HT1080 (cell line): ENCODE measurements around the gene PDE3B. TPM values are rescaled to one million over a fixed set of nuclear protein-coding genes. Genes with fewer than 3 reads are reported as not detected.
"Not testable (repeated sequence)": the region's sequence is repeated elsewhere in the genome, so short reads cannot be mapped to it uniquely, and the experiment has no call there.

Source experiments
- DNase-seq: peaks from one replicate; pipeline ENCODE4 v3.0.0-alpha.2; 2015; ENCODE audit warnings: low read depth
- total RNA-seq: library from RNA; depleted of rRNA; stranded (reverse); fragments of >200 nt; shearing (Covaris generic); gene quantifications from 2 replicates; pipeline ENCODE4 v1.2.3, GENCODE V29; 2014

The PDE3B gene
- total RNA-seq, 1 experiment from 2014 or later: not detected

DNA sequence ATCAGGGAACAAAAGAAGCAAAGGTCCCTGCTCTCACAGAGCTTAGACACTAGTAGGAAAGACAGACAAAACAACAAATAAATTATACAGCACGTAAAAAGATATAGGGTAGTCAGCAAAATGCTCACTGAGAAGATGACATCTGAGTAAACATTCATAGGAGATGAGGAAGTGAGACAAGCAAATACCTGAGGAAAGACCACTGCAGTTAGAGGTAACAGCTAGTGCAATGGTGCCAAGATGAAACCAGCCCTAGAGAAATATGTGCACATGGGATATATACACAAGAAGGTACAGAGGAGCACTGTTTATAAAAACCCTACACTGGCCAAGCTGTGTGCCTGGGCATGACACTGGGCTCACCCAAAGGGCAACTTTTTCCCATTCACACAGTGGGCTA is 238.6 kb downstream of the PDE3B start:
- DNase-seq: no peak

DNA sequence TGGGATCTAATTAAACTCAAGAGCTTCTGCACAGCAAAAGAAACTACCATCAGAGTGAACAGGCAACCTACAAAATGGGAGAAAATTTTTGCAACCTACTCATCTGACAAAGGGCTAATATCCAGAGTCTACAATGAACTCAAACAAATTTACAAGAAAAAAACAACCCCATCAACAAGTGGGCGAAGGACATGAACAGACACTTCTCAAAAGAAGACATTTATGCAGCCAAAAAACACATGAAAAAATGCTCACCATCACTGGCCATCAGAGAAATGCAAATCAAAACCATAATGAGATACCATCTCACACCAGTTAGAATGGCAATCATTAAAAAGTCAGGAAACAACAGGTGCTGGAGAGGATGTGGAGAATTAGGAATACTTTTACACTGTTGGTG is 240.1 kb downstream of the PDE3B start:
- not testable (repeated sequence) for DNase-seq

DNA sequence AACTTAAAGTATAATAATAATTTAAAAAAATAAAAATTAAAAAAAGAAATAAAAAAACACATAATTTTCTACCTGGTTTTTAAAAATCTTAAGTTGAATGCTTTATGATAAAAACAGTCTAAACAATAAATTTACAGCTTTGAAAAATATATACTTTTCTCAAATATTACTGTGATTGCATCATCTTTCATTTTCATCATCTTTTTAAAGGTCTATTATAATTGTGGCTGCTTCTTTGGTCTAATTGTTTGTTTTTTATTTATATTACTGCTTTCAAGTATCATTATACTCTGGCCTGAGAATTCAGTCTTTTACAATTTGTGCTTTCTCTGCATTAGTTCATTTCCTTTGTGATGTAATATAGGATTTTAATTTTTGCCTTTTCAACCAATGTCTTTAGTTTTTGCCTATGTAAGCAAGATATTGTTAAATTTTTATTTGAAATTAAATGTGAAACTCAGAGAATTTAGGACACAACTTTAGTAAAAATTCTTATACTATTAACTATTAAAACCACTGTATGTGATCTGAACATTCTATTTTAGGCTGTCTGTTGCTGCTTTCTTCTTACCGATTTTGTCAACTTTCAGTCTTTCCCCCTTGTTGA is 241.2 kb downstream of the PDE3B start:
- DNase-seq: no peak

DNA sequence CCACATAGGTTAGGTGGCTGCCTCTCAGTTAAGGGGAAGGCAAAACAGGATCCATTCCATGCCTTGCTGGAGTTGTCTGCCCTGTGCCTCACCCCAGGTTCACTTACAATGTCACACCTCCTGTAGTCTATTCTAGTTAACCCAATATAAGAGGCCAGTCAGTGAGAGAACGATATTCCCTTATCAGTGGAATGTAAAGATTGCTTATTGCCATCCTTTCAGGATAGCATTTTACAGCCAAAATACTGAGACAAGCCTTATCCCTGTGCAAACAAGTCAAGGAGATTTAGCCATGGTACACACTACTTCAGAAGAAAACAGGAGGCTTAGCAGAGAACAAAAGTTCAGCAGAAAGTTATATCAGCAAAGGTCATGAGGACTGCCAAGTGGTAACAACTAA is 242.9 kb downstream of the PDE3B start:
- DNase-seq: no peak

DNA sequence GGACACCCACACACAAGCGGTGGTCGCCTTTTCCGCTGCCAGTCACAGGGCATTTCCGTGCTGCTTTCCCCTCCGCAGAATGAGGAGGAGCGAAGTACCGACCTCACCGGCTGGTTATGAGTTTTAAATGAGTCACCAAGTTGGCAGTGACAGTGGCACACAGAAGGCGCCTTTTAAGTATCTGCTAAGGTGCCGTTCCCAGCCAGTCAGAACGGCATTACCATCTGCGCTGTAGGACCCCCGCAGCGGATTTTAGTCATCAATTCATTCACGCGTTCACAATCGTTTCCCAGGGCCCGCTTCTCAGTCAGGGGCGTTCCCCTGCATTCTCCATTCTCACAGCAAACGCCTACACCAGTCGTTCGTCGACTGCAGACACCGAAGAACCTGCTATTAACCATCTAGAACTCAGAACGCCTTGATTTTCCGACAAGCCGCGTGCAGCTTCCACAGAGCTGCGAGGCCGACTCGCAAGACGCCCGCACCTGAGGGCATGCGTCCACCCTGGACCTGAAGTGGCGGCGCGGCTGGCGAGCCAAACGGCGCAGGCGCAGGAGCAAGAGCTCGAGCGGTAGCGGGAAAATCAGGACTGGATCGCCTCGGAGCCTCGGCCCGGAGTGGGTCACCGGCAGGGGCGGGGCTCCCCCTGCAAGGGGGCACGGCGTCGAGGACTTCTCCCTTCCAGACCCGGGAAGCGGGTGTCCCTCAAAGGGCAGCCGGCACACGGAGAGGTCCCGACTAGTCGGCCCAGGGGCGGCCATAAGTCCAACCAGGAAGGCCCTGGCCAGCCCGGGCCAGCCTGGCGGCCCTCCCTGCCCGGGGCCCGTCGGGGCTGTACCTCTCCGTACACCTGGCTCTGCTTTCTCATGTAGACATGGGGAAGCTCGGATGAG is 247.8 kb downstream of the PDE3B start:
- DNase-seq: peak; percentile 75

DNA sequence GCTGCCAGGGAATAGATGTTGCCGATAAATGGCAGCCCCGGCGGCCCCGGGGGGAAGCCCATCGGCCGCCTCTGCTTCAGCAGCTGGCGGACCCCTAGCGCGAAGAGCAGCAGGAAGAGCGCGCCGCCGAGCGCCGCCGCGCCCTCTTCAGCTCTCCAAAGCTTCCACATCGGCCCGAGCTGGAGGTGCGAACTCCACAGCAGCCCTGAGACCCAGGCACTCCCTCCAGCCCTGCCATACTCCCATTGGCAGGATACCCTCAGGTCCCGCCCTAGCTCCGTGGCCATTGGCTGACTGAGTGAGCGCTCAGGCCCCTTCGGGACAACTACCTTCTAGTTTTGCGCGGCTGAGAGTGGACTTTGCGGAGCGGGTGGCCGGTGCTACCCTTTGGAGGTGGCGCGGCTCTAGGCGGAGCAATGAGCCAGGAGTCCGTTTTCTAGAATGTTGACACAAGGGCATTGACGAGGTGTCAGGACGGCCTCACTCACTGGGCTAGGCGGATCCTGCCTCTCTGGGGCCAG is 248.5 kb downstream of the PDE3B start, which contains the start of gene CYP2R1:
CYP2R1 (minus strand) TSS at position 196 of the 521 bp plus-strand sequence; CDS start at position 170, 26 bp downstream.
- DNase-seq: peak; percentile 93

DNA sequence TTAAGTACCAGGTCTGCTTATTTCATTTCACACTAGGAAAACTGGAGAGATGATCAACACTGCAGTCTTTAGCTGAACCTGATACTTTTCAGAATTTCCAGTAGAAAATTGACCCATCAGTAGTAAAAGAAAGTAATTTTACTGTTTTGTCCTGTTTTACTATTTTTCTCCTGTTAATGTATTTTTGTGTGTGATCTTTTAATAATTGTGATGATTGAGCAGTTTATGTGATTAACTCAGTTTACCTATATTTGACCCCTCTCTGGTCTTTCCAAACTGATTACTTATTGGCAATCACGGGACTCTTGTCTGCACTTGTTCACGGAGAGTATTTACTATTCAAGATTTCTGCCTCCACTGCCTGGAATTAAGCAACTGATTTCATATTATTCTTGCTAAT is 249.0 kb downstream of the PDE3B start:
- no peak for DNase-seq

DNA sequence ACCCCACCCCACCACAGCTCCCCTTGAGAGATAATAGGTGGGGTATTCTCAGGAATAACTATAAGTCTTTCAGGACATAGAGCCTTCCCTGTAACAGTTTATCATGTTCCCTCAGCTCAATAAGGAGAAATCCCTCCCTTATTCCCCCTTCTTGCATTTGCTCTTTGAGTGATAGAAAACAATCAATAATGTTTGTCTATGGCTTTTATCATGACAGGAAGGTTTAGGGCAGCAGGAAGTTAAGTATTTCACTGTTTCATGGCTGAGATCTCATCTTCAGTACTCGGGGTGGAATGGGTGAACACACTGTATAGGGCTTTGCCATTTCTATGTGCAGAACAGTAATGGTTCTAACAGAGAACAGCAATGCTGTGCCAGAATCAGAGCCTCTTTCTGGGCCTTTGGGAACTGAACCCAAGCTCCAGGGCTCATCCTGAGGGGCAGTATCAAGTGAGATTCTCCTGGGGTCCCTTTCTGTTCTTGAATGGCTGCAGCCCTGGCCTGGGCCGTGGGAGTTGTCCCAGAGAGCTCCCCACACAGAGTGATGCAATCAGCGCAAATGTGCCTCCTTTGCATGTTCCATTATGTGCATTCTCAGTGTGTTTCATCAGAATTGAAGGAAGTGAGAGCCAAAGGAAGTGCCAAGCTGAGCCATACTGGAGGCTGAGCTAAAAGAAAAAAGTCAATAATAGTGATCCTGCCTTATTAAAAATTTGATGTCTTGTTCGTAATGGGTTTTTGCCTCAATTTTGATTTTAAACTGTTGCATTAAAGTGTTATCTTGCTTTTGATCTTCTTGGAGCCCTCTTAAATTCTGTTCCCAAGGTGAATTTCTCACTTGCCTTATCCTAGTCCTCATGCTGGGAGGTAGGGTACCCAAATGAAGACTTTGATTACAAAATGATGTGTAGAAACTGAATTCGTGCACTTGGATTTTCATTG is 251.3 kb downstream of the PDE3B start:
- DNase-seq: no peak

DNA sequence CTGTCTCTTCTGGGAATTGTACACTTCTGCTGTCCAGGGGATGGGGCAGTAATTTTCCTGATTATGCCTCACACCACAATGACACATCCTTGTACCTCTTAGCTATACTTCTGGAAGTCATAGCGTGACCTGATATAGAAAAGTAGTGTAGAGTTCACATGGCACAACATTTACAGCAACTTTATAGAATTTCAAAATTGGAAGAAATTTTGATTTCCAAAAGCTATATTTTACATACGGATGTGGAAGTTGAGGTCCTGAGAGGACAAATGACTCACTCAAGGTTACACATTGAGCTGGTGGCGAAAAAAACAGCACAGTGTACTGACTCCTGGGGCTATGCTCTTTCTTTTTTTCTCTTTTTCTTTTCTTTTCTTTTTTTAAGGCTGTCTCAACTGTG is 254.8 kb downstream of the PDE3B start:
- DNase-seq: no peak

DNA sequence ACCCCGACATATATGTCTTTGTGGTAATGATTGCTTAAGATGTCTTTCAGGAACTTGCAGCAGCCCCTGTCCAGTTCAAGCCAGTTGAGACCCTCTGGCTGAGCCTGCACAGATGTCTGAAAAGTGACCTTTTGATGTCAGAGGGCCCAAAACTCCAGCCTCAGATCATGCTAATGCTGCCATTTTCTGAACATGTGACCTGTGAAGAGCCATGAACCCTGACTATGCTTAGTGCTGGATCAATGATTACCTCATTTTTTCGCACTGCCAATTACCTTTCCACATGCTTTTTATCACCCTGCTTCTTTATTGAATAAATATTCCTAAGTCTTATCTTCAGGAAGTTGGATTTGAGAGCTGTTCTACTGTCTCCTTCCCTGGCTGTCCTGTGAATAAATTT is 255.3 kb downstream of the PDE3B start:
- no peak for DNase-seq

DNA sequence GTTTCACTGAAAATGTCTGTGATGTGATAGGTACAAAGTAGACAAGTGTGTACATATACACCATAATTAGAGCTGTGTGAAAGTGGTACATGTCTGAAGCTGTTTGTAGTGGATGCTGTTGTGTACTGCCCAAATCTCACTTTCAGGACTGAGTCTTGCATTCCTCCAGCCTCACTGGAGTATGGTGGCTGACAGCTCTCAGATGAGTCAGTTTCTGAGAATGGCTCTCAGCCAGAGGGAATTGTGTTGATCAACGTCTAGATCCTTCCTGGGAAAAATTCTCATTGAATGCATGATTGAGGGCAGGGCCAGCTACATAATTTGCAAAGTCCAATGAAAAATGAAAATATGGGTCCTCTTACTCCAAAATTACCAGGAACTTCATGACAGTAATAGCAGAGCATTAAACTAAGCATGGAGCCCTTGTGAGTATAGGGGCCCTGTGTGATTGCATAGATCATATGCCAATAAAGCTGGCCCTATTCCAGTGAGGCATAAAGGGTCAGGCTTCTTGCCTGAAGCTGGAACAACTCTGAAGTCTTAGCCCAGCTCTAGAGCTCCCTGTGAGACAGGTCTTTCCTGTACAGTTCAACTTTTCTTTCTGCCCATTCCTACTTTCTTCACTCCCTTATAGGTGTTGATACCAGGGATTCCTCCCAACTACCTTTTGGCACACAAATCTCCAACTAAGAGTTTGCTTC is 259.2 kb downstream of the PDE3B start:
- DNase-seq: peak; percentile 59

DNA sequence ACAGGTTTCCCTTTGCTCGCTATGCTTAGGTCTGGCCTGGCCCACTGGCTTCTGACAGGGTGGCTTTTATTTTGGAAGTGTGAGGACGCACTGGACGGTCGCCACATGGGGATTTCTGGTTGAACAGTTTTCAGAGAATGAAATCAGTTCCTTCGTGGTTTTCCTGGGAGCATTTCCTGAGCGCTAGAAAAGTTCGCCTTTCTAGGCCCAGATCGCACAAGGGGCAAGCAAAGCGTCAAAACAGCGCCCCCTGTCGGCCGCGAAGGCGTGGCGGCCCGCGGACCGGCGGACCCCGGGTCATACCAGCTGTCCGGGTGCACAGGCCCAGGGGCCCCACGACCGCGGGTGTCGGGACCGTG is 261.1 kb downstream of the PDE3B start:
- no peak for DNase-seq

DNA sequence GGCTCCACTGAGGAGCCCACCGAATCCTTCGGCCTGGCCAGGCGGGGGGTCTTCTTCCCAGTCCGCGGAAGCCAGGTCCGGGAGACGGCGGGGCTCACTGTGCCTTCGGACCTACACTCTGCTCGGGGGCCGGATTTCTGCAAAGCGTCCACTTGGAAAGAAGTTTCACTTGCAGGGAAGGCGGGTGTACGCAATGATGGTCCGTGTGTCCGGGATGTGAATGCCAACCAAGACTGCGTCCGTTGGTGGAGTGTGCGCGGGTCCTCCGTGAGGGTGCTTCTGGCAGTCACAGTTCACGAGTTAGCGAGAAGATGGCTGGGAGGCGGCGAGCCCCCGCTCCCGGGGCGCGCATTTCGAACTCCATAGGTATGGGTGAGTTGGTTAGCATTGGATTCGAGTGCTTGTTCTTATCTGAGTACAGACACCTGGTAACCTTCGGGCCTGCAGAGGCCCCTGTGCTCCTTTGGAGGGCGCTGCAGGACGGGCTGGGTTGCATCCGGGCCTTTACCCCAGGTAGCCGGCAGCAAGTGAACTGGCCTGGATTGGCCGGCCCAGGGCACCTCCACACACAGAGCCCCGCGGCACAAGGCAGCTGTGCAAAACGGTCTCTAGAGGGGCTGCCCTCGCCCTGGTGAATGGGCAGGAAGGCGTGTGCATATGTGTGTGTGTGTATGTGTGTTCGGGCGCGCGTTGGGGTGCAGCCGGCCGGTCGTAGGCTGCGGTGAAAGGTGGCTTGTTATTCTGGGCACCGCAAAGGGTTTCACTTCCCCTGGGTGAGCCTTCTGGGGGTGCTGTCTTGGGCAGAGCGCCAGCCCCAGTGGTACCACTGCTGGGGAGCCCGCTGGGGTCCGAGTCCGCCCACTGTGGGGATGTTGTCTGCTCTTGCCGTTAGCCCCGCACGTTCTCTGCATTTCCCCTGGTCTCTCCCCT is 261.8 kb downstream of the PDE3B start:
- no peak for DNase-seq

DNA sequence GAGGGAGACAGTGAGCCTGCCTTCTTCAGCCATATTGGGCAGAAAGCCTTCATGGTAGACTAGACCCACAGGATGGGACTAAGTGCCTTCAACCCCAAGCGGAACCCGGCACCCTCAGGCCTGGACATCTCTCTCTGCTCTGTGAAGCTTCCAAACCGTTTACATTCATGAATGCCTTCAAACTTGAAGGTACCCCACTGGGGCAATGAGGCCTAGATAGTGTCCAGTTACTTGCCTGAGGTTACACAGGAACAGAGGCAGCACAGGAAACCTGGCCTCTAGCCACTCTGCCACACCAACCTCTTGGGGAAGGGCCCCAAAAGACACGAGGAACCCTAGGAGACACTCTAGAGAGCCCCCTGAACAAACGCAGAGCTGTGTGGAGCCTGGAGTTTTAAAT is 263.0 kb downstream of the PDE3B start:
- DNase-seq: no peak

DNA sequence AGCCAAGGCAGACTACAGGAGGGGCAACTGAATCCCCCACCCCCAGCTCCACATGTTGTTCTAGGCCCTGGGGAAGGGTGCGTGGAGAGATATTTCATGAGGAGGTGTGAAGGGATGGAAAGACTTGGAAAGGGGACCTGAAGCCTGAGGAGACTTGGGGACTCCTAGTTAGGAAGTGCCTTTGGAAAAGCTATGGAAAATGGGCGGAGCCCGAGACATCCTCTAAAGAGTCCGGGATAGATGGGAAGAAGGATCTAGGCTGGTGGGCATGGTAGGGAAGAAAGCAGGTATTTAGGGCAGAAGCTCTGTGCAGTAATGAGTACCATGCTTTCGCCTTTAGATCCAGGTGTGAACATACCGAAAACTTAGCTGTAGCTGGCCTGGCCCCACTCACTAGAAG is 263.4 kb downstream of the PDE3B start:
- no peak for DNase-seq

DNA sequence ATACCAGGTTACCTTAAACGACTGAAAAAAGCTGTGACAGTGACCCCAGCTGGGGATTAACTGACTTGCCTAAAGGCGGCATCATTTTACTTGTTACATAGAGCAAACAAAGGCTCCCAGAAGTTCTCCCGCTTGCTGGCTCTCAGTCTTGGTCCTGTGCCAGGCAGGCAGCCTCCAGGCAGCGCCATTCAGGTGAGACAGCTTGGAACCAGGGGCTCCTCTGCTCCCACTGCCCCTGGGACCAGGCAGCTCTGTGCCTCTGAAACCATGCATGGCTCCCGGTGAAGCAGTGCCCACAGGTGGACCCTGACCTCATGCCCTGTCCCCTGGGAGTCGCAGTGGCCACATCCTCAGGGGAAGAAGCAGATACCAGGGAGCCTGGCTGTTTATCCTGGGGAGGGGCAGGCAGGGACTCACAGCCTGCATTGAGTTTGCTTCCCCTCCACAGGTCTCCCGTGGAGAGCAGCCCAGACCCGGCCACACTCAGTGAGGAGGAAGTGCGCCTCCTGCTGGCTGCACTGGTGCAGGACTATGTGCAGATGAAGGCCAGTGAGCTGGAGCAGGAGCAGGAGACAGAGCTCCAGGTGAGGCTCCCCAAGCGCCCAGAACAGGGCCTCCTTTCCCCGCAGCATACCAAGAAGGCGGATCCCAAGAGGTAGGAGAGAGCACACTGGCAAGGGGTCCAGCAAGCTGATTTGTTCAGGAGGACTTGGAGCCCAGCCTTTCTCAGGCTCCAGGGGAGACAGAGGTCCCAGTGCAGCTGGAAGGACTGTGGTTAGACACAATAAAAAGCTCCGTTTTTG is 264.0 kb downstream of the PDE3B start:
- no peak for DNase-seq

DNA sequence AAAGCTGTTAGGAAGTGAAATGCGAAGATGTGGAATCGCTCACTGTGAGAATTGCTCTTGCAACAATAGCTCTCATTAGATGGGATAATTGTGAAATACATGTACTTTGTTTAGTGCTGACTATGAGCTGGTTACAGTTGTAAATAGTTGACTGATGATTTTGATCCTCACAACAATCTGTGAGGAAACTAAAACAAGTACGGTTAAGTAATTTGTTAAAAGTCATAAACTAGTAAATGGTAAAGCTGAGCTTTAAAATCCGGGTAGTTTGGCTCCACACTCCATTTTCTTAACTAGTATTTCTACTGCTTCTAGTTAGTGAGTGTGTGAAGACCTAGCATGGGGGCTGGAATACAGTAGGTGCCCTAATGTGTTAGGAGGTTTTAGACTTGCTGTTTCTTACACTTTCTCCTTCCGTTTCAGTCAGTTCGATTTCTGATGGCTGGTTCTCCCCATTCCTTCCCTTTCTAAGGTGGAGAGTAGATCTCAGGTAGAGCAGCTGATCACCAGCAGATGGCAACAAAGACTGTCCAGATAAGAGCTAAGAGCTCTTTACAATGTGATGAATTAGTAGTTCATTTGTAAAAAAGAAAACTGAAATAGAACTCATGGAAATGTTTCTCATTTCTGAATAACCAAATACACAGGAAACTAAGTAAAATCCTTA is 264.7 kb downstream of the PDE3B start:
- no peak for DNase-seq

DNA sequence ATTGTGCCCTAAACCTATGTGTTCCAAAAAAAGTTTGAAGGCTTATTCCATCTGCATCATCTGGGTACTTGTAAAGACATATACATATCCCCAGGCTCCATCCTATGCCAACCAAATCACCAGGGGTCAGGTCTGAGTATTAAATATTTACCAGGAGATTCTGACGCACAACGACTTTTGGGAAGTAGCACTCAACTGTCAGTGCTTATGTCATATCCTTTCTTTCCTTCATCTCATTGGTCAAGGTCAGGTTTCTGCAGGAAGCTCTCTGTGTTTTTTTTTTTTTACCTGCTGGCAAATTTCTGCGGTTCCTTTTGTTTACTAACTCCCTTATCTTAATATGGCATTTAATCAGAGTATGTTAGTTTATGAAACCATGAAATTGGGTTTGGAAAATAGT is 270.9 kb downstream of the PDE3B start:
- no peak for DNase-seq
